GM12865 (cell line): Measurements from ENCODE around the gene FLACC1.
"Not testable (repeated sequence)": the region's sequence is repeated elsewhere in the genome, so short reads cannot be mapped to it uniquely, and the experiment has no call there.

Experiments used
- DNase-seq: peaks from one replicate; pipeline ENCODE4 v3.0.0; 2010; ENCODE audit warnings: low read depth
- H3K4me3 ChIP-seq: 2 replicates; pipeline ENCODE4 v1.5.1; 2011; ENCODE audit warnings: mild to moderate bottlenecking, low read depth, low read length, control low read depth
- TF ChIP-seq, protein P1 (sequence below): IDR thresholded peaks from 2 replicates; pipeline ENCODE4 v1.5.1; 2011; ENCODE audit warnings: low read length, control low read depth, low read depth, inconsistent platforms; ENCODE audit not compliant: insufficient read depth; ENCODE audit errors: missing control alignments

The FLACC1 gene

DNA sequence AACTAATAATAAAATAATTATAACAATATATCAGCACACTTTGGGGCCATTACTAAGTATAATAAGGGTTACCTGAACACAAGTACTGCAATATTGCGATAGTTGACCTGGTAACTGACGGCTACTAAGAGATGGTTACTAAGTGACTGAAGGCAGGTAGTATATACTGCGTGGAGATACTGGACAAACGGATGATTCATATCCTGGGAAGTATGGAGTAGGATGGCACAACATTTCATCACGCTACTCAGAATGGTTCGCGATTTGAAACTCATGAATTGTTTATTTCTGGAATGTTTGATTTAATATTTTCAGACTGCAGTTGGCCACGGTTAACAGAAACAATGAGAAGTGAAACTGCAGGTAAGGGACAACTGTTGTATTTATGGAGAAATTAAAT is 39.5 kb upstream of the FLACC1 start:
- TF ChIP-seq, protein P1, sequence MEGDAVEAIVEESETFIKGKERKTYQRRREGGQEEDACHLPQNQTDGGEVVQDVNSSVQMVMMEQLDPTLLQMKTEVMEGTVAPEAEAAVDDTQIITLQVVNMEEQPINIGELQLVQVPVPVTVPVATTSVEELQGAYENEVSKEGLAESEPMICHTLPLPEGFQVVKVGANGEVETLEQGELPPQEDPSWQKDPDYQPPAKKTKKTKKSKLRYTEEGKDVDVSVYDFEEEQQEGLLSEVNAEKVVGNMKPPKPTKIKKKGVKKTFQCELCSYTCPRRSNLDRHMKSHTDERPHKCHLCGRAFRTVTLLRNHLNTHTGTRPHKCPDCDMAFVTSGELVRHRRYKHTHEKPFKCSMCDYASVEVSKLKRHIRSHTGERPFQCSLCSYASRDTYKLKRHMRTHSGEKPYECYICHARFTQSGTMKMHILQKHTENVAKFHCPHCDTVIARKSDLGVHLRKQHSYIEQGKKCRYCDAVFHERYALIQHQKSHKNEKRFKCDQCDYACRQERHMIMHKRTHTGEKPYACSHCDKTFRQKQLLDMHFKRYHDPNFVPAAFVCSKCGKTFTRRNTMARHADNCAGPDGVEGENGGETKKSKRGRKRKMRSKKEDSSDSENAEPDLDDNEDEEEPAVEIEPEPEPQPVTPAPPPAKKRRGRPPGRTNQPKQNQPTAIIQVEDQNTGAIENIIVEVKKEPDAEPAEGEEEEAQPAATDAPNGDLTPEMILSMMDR, result no peak
- DNase-seq, result no peak
- H3K4me3 ChIP-seq, result no peak overlapping the region

DNA sequence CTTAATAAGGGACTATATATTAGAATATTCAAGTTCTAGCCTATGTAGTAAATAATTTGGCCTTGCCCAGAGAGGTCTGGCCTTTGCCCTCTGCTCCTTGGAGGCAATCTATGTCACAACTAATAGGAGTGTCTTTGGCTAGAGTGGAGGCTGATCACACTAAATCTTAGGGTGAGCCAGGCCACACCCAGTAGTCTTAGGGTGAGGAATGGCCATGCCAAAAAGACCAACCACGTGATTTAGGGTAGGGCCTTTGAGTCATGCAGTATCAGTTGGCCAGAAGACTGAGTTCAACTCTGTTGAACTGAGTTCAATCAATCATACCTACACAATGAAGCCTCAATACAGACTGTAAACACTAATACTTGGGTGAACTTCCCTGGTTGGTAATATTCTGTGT is 26.0 kb upstream of the FLACC1 start:
- TF ChIP-seq, protein P1, result no peak
- no peak for DNase-seq

DNA sequence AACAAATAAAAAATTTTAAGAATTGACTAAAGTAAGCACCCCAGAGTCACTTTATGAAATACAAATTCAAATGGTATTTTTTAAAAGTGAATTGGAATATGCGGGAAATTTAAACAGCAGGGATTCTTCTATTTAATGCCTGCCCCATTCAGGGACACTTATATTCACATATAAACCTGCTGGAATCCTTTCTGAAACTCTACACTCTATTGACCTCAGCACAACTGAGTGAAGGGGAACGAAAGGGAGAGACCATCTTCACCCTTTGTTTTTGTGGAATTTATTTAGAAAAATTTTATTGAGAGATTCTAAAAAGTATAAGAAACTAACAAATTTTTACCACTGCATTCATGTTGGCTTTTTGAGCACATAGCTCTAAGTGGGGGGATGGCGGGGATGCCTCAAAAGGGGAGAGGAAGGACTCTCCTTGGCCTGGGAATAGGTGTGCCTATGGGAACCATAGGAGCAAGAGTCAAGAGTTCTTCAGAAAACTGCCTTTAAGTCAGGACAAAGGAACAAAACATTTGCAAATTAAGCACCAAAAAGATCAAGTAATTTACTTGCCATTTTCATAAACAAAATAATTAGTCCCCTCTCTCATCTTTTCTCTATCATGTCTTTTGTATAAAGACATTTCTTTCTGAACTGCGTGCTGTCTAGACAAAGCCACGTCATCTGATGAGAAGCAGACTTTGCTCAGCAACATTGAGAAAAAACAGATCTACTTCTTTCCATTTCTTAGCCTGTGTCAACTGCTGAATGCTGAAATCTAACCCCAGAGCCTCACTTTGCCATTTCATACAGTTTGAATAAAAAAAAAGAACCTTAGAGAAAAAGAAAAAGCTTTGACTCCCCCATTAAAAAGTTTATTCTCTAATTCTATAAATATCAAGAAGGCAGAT is 21.6 kb upstream of the FLACC1 start:
- TF ChIP-seq, protein P1, result no peak
- no peak overlapping the region for H3K4me3 ChIP-seq
- no peak for DNase-seq

More for the DNA sequence above, 26.0 kb upstream of the FLACC1 start:
- no peak overlapping the region for H3K4me3 ChIP-seq

DNA sequence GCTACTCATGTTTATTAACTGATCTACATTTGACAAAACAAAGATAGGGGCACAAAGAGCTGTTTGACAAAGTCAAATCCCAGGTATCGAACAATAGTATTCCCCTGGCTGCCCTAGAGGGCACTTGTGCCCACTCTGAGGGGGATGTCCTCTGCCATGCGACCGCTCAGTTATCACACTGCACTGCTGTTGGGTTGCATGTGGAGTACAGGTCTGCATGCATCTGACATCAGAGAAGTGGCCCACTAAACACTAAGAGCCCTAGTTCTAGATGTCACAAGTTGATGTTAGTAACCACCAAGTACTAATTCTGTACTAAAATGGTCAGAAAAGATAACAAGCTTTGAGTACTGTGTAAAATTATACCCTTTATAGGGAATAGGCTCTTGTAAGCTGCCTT is 20.1 kb upstream of the FLACC1 start:
- TF ChIP-seq, protein P1, result no peak
- H3K4me3 ChIP-seq, result no peak overlapping the region

DNA sequence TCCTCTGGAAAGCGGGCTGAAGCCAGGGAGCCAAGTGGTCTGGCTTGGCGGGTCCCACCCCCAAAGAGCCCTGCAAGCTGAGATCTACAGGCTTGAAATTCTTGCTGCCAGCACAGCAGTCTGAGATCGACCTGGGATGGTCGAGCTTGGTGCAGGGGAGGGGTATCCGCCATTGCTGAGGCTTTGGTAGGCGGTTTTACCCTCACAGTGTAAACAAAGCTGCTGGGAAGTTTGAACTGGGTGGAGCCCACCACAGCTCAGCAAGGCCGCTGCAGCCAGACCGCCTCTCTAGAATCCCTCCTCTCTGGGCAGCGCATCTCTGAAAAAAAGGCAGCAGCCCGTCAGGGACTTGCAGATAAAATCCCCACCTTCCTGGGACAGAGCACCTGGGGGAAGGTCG is 12.6 kb upstream of the FLACC1 start:
- no peak for DNase-seq
- H3K4me3 ChIP-seq, result no peak overlapping the region
- TF ChIP-seq, protein P1, result no peak

More for the DNA sequence above, 20.1 kb upstream of the FLACC1 start:
- DNase-seq, result no peak

DNA sequence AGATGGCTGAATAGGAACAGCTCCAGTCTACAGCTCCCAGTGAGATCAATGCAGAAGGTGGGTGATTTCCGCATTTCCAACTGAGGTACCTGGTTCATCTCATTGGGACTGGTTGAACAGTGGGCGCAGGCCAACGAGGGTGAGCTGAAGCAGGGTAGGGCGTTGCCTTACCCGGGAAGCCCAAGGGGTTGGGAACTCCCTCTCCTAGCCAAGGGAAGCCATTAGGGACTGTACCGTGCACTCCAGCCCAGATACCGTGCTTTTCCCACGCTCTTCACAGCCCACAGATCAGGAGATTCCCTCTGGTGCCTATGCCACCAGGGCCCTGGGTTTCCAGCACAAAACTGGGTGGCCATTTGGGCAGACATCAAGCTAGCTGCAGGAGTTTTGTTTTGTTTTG is 12.2 kb upstream of the FLACC1 start:
- not testable (repeated sequence) for H3K4me3 ChIP-seq, DNase-seq

DNA sequence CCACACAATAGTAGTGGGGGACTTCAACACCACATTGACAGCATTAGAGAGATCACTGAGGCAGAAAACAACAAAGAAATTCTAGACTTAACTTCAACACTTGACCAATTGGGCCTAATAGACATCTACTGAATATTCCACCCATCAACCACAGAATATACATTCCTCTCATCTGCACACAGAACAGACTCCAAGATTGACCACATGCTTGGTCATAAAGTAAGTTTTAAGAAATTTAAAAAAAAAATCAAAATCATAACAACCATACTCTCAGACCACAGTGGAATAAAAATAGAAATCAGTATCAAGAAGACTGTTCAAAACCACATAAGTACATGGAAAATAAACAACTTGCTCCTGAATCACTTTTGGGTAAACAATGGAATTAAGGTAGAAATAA is 9.0 kb upstream of the FLACC1 start:
- TF ChIP-seq, protein P1, result no peak
- DNase-seq, result no peak
- no peak overlapping the region for H3K4me3 ChIP-seq
